ENCODE results near the gene CSF3.

- TF ChIP-seq CTCF (IDR thresholded peaks at IDR 0.05) (no peak), POLR2A (IDR thresholded peaks at IDR 0.05) (no peak)
Measured at GRCh38 chr17:40032322-40033320, 17.4 kb downstream of the CSF3 start.

Measured in thyroid gland (tissue), 4 donors.